HEK293 (cell line): Measurements from ENCODE around the gene DMD.

Experiments
- CTCF ChIP-seq: fragments of 450-650 bp; formaldehyde crosslinking; IDR thresholded peaks from 2 replicates; pipeline ENCODE4 v1.5.1; 2016; ENCODE audit warnings: missing biosample characterization, missing genetic modification characterization
- KLF1 ChIP-seq: fragments of 450-650 bp; formaldehyde crosslinking; IDR thresholded peaks from 2 replicates; pipeline ENCODE4 v1.5.1; 2016; ENCODE audit warnings: missing biosample characterization, missing genetic modification characterization
- YY1 ChIP-seq: fragments of 450-650 bp; formaldehyde crosslinking; IDR thresholded peaks from 2 replicates; pipeline ENCODE4 v1.5.1; 2018; ENCODE audit warnings: missing biosample characterization, missing genetic modification characterization
- ZEB2 ChIP-seq: fragments of 450-650 bp; formaldehyde crosslinking; IDR thresholded peaks from 2 replicates; pipeline ENCODE4 v1.5.1; 2016; ENCODE audit warnings: missing biosample characterization, missing genetic modification characterization
- ZNF214 ChIP-seq: fragments of 450-650 bp; formaldehyde crosslinking; IDR thresholded peaks from 2 replicates; pipeline ENCODE4 v1.5.1; 2017; ENCODE audit warnings: missing biosample characterization, mild to moderate bottlenecking, missing genetic modification characterization, borderline replicate concordance
- ZNF239 ChIP-seq: fragments of 450-650 bp; formaldehyde crosslinking; IDR thresholded peaks from 2 replicates; pipeline ENCODE4 v1.5.1; 2016; ENCODE audit warnings: missing biosample characterization, missing genetic modification characterization
- ZNF24 ChIP-seq: fragments of 450-650 bp; formaldehyde crosslinking; IDR thresholded peaks from 2 replicates; pipeline ENCODE4 v1.5.1; 2016; ENCODE audit warnings: missing biosample characterization, missing genetic modification characterization
- ZNF529 ChIP-seq: fragments of 450-650 bp; formaldehyde crosslinking; IDR thresholded peaks from 2 replicates; pipeline ENCODE4 v1.5.1; 2017; ENCODE audit warnings: missing genetic modification characterization, missing biosample characterization; ENCODE audit not compliant: insufficient replicate concordance
- ZNF76 ChIP-seq: fragments of 450-650 bp; formaldehyde crosslinking; IDR thresholded peaks from 2 replicates; pipeline ENCODE4; 2016; ENCODE audit warnings: low read depth, missing biosample characterization, missing genetic modification characterization, borderline replicate concordance

- no peak for TF ChIP-seq ZNF76 (tag by site-specific recombination)
- no peak for TF ChIP-seq CTCF (tag by site-specific recombination)
- TF ChIP-seq ZNF24, result no peak
- TF ChIP-seq ZNF529 (tag by site-specific recombination), result no peak
- TF ChIP-seq ZNF214 (tag by site-specific recombination), result no peak
- TF ChIP-seq KLF1 (tag by site-specific recombination), result no peak
- TF ChIP-seq YY1, result no peak
- TF ChIP-seq ZEB2 (tag by site-specific recombination), result no peak
- no peak for TF ChIP-seq ZNF239 (tag by site-specific recombination)
Measured at GRCh38 chrX:33045882-33046281, 165.5 kb downstream of the DMD start.
